ENCODE data around the gene FAM124A.

The FAM124A gene

GRCh38 chr13:51252954-51253532 is 30.8 kb downstream of the FAM124A start:
- Histone ChIP-seq H3K27me3 (replicated peaks) (no peaks in the 10 kb centered on the region), H3K27ac (no peak overlapping the region), H3K36me3 (replicated peaks) (no peaks in the 10 kb centered on the region), H3K4me3 (ENCODE audit: low read depth, low read length) (no peak overlapping the region)
- TF ChIP-seq, protein P1, sequence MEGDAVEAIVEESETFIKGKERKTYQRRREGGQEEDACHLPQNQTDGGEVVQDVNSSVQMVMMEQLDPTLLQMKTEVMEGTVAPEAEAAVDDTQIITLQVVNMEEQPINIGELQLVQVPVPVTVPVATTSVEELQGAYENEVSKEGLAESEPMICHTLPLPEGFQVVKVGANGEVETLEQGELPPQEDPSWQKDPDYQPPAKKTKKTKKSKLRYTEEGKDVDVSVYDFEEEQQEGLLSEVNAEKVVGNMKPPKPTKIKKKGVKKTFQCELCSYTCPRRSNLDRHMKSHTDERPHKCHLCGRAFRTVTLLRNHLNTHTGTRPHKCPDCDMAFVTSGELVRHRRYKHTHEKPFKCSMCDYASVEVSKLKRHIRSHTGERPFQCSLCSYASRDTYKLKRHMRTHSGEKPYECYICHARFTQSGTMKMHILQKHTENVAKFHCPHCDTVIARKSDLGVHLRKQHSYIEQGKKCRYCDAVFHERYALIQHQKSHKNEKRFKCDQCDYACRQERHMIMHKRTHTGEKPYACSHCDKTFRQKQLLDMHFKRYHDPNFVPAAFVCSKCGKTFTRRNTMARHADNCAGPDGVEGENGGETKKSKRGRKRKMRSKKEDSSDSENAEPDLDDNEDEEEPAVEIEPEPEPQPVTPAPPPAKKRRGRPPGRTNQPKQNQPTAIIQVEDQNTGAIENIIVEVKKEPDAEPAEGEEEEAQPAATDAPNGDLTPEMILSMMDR (IDR thresholded peaks at IDR 0.05; ENCODE audit: low read depth, low read length, missing control alignments), result no peak
- in situ Hi-C loops (cut with HindIII; ENCODE audit: low pct_ligation_motif_present, low sequenced_read_pairs), result no loop called here
- no peak for DNase-seq

- Histone ChIP-seq H3K36me3 (replicated peaks) (no peaks in the 10 kb centered on the region), H3K27ac (no peak overlapping the region), H3K27me3 (replicated peaks) (no peaks in the 10 kb centered on the region), H3K4me3 (ENCODE audit: low read depth, low read length) (no peak overlapping the region)
- DNase-seq, result no peak
- TF ChIP-seq, protein P1 (IDR thresholded peaks at IDR 0.05; ENCODE audit: low read depth, low read length, missing control alignments), result no peak
- in situ Hi-C loops (cut with HindIII; ENCODE audit: low pct_ligation_motif_present, low sequenced_read_pairs), result no loop called here
These were observed 33.4 kb downstream of the FAM124A start for GRCh38 chr13:51255556-51255955.

DNA sequence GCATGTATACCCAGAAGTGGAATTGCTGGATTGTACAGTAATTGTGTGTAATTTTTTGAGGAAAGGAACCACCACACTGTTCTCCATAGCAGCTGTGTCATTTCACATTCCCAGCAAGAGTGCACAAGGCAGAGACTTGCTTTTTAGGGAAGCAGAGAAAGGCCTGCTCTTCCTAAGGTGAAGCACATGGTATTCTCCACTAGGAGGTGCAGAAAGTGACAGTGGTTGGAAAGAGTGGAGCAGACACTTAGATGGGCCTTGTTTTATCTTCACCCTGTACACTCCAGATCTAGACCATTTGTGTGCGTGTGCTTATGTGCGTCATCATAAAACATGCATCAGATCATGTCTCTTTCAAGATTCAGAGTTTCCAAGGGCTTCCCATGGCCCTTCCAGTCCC is 35.0 kb downstream of the FAM124A start:
- no peak for DNase-seq
- TF ChIP-seq, protein P1 (IDR thresholded peaks at IDR 0.05; ENCODE audit: low read depth, low read length, missing control alignments), result no peak
- Histone ChIP-seq H3K27me3 (replicated peaks) (no peaks in the 10 kb centered on the region), H3K36me3 (replicated peaks) (no peaks in the 10 kb centered on the region), H3K27ac (no peak overlapping the region), H3K4me3 (ENCODE audit: low read depth, low read length) (no peak overlapping the region)
- in situ Hi-C loops (cut with HindIII; ENCODE audit: low pct_ligation_motif_present, low sequenced_read_pairs), result no loop called here

DNA sequence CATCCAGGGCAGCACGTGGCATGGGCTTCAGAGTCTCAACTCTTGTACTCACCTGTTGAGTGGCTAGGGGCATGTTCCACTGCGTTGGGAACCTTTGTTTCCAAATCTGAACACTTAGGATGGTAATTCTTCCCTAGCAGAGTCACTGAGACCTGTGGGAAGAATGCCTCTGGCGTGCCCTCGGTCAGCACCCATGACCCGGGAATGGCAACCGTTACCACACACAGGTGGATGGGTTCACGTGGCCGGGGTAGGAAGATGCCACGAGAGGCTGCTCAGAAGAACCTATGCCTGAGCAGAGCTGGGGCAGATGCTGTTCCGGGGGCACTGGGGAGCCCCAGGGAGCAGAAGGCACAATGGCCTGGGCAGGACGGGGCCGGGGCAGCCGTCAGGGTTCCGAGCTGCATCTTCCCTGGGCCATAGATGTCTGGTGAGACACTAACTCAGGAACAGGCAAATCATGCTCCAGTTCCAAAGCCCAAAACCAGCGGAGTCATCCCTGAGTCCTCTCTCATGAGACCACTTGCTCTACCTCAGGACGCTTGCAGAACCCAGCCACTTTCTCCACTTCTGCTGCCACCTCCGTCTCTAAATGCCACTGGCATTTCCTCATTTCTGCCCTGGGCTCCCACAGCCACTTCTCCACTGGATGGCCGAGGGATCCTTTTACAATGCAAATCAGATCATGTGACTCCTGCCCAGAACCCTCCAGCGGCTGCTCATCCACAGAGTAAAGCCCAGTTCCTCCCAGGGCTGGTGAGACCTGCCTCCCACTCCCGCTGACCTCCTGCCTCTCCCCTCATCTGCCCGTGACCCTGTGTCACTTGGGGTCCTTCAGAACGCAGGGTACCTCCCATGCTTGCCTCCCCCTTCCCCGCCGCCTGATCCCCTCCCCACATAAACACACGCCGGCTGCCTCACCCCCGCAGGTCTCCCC is 36.7 kb downstream of the FAM124A start:
- H3K4me3 ChIP-seq (ENCODE audit: low read depth, low read length), result no peak overlapping the region
- in situ Hi-C loops (cut with HindIII; ENCODE audit: low pct_ligation_motif_present, low sequenced_read_pairs), result no loop called here
- TF ChIP-seq, protein P1 (IDR thresholded peaks at IDR 0.05; ENCODE audit: low read depth, low read length, missing control alignments), result no peak
- H3K27ac ChIP-seq, result no peak overlapping the region
- H3K27me3 ChIP-seq (replicated peaks), result no peaks in the 10 kb centered on the region
- DNase-seq, result peak; percentile 18
- no peaks in the 10 kb centered on the region for H3K36me3 ChIP-seq (replicated peaks)

DNA sequence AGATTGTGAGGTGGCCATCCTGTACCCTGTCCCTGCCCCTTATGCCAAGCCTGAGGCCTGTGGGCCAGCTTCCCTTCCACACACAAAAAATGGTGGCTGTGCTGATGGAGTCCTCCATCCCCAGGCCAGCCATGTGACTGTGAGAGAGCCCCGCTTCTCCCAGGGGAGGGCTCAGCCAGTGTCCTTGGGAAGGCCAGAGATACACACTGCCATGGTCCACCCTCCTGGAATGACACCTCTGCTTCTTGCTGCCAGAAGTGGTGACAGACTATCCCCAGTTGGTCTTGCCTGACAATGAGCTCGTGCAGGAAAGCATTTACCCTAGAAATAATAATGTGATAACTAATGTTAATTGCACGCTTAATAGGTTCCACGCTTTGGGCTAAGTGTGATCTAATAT is 38.0 kb downstream of the FAM124A start:
- H3K4me3 ChIP-seq (ENCODE audit: low read depth, low read length), result no peak overlapping the region
- in situ Hi-C loops (cut with HindIII; ENCODE audit: low pct_ligation_motif_present, low sequenced_read_pairs), result no loop called here
- H3K27me3 ChIP-seq (replicated peaks), result no peaks in the 10 kb centered on the region
- TF ChIP-seq, protein P1 (IDR thresholded peaks at IDR 0.05; ENCODE audit: low read depth, low read length, missing control alignments), result no peak
- H3K27ac ChIP-seq, result no peak overlapping the region
- H3K36me3 ChIP-seq (replicated peaks), result no peaks in the 10 kb centered on the region
- DNase-seq, result no peak

Measured in brain microvascular endothelial cell (primary cell).